OCI-LY7 (cell line): ENCODE data around the gene MAP4K1. TPM values are rescaled to one million over a fixed set of nuclear protein-coding genes. Genes with fewer than 3 reads are reported as not detected.
A peak's percentile ranks its signal among the peaks of the same experiment; 100 is the strongest.
"Not testable (repeated sequence)": the region's sequence is repeated elsewhere in the genome, so short reads cannot be mapped to it uniquely, and the experiment has no call there.

Experiments used
- BruUV-seq: library from RNA; stranded (reverse); fragments of 400-500 nt; replicated peaks from 2 replicates; lab custom pipeline; 2021; lab: Mats Ljungman, UMichigan
- CTCF ChIA-PET: fragments of 300-600 bp; sonication (Branson Sonifier 250); formaldehyde crosslinking; loops from one replicate; lab custom pipeline; 2022; ENCODE audit warnings: antibody characterized with exemption; ENCODE audit not compliant: unreplicated experiment; lab: Charles Lee
- POLR2A ChIA-PET: fragments of 300-600 bp; sonication (Branson Sonifier 250); formaldehyde crosslinking; loops from one replicate; lab custom pipeline; 2022; ENCODE audit warnings: antibody characterized with exemption; lab: Charles Lee
- DNase-seq: peaks from one replicate; pipeline ENCODE4 v3.0.0-alpha.2; 2015; ENCODE audit warnings: low spot score
- H2AFZ ChIP-seq: fragments of 200-600 bp; sonication (generic), shearing (Covaris generic); 2 replicates; pipeline ENCODE4 v1.6.1; 2014; ENCODE audit warnings: mild to moderate bottlenecking, antibody characterized with exemption, low read length, moderate library complexity
- H3K27ac ChIP-seq: fragments of 200-600 bp; sonication (generic); 2 replicates; pipeline ENCODE4 v1.5.1; 2014; ENCODE audit warnings: mixed run types, low read depth, mild to moderate bottlenecking, moderate library complexity, low read length, inconsistent platforms; ENCODE audit not compliant: poor library complexity, severe bottlenecking
- H3K36me3 ChIP-seq: fragments of 200-600 bp; sonication (generic); 2 replicates; pipeline ENCODE4 v1.6.1; 2014; ENCODE audit warnings: mild to moderate bottlenecking, antibody characterized with exemption, low read length, moderate library complexity, mixed read lengths; ENCODE audit not compliant: insufficient read depth
- H3K4me1 ChIP-seq: fragments of 200-600 bp; sonication (generic); 2 replicates; pipeline ENCODE4 v1.5.1; 2014; ENCODE audit warnings: mild to moderate bottlenecking, low read length; ENCODE audit not compliant: insufficient read depth, poor library complexity, severe bottlenecking
- H3K4me2 ChIP-seq: fragments of 200-600 bp; sonication (generic); 2 replicates; pipeline ENCODE4 v1.6.1; 2014; ENCODE audit warnings: mild to moderate bottlenecking, low read length
- H3K4me3 ChIP-seq: fragments of 200-600 bp; sonication (generic); 2 replicates; pipeline ENCODE4 v1.5.1; 2014; ENCODE audit warnings: mild to moderate bottlenecking, low read depth, low read length; ENCODE audit not compliant: poor library complexity, severe bottlenecking
- H3K79me2 ChIP-seq: fragments of 200-600 bp; sonication (generic); 2 replicates; pipeline ENCODE4 v1.6.1; 2016; ENCODE audit warnings: low read depth, mild to moderate bottlenecking, low read length, moderate library complexity, mixed read lengths; ENCODE audit not compliant: insufficient read depth
- H3K9me2 ChIP-seq: fragments of 200-600 bp; sonication (generic); 2 replicates; pipeline ENCODE4 v1.6.1; 2016; ENCODE audit warnings: mild to moderate bottlenecking, low read length, mixed read lengths; ENCODE audit not compliant: insufficient read depth
- H3K9me3 ChIP-seq: fragments of 200-600 bp; sonication (generic); 2 replicates; pipeline ENCODE4 v1.6.1; 2014; ENCODE audit warnings: mild to moderate bottlenecking, mixed run types, low read length, mixed read lengths
- H4K20me1 ChIP-seq: fragments of 200-600 bp; sonication (generic); 2 replicates; pipeline ENCODE4 v1.6.1; 2014; ENCODE audit warnings: mild to moderate bottlenecking, antibody characterized with exemption, low read length, moderate library complexity, mixed read lengths; ENCODE audit not compliant: insufficient read depth
- CTCF ChIP-seq: fragments of 200-600 bp; sonication (generic); conservative IDR thresholded peaks from 2 replicates; pipeline ENCODE4 v1.5.1; 2014; ENCODE audit warnings: mild to moderate bottlenecking, antibody characterized with exemption, low read length, moderate library complexity, mixed read lengths
- EZH2phosphoT487 ChIP-seq: fragments of 200-600 bp; sonication (generic); IDR thresholded peaks from 2 replicates; pipeline ENCODE4 v1.6.1; 2018; ENCODE audit warnings: low read depth, borderline replicate concordance, mild to moderate bottlenecking, mixed run types, antibody characterized with exemption, low read length, moderate library complexity, mixed read lengths
- intact Hi-C: fragments of 100-400 bp; cut with micrococcal nuclease; formaldehyde crosslinking; loops from one replicate; pipeline ENCODE4 v1.10.0; 2022; ENCODE audit not compliant: unreplicated experiment
- total RNA-seq, 2 experiments: library from RNA; depleted of rRNA in 1 of 2; stranded (reverse); fragments of >200 nt in 1 of 2; shearing (Covaris generic) in 1 of 2; gene quantifications; 2 replicates each; pipeline ENCODE4 v1.2.3, GENCODE V29; 2014 to 2022

MAP4K1 gene
- total RNA-seq, 2 experiments from 2014 or later: 102 to 331 TPM

- Histone ChIP-seq H3K36me3 (peaks cover 54% of the 10 kb centered on the region), H3K9me3 (no peaks in the 10 kb centered on the region), H2AFZ (no peak overlapping the region), H3K9me2 (no peaks in the 10 kb centered on the region), H3K27ac (no peak overlapping the region), H3K4me3 (peak overlapping the region; percentile 92), H3K4me1 (peaks cover 33% of the 10 kb centered on the region), H3K4me2 (peak overlapping the region; percentile 78), H3K79me2 (peaks cover 45% of the 10 kb centered on the region), H4K20me1 (peaks cover 7% of the 10 kb centered on the region; the same call in 1 of the 2 replicates)
- BruUV-seq: TSS peak; percentile 67
- POLR2A ChIA-PET: interaction anchor here (0.6 kb wide), 1 partner anchor 59 kb away, joined by 3 read pairs; no protein-coding TSS in a partner anchor
- intact Hi-C loops: loop anchor here (5.0 kb wide), 1 partner anchor 213 kb away; the partner anchor contains the start of gene FAM98C
- TF ChIP-seq EZH2phosphoT487: no peak
- TF ChIP-seq CTCF: no peak
- CTCF ChIA-PET: no interaction called here
- no peak for DNase-seq
These were observed 2.7 kb downstream of the MAP4K1 start for GRCh38 chr19:38615007-38615581.

- no peak for TF ChIP-seq CTCF
- TF ChIP-seq EZH2phosphoT487: no peak
- intact Hi-C loops: no loop called here
- BruUV-seq: no TSS peak
- no peak overlapping the region for H3K27ac ChIP-seq
- H3K4me2 ChIP-seq: no peak overlapping the region
- no peak overlapping the region for H3K4me3 ChIP-seq
- H3K4me1 ChIP-seq: peaks cover 27% of the 10 kb centered on the region
- DNase-seq: no peak
- no peaks in the 10 kb centered on the region for H3K9me3 ChIP-seq
- peaks cover 37% of the 10 kb centered on the region for H3K79me2 ChIP-seq
- H3K36me3 ChIP-seq: peaks cover 60% of the 10 kb centered on the region
- no peak overlapping the region for H2AFZ ChIP-seq
- ChIA-PET CTCF (no interaction called here), POLR2A (interaction anchor here (0.6 kb wide), 1 partner anchor 58 kb away, joined by 3 read pairs; no protein-coding TSS in a partner anchor)
- no peaks in the 10 kb centered on the region for H3K9me2 ChIP-seq
- H4K20me1 ChIP-seq: no peaks in the 10 kb centered on the region
These were observed 3.5 kb downstream of the MAP4K1 start for GRCh38 chr19:38614289-38614688.

GRCh38 chr19:38606131-38606530 lies 11.6 kb downstream of the MAP4K1 start:
- ChIA-PET CTCF (no interaction called here), POLR2A (interaction anchor here (0.5 kb wide), 1 partner anchor 293 kb away, joined by 3 read pairs; no protein-coding TSS in a partner anchor)
- Histone ChIP-seq H3K36me3 (peaks cover 77% of the 10 kb centered on the region), H3K9me3 (no peaks in the 10 kb centered on the region), H2AFZ (no peak overlapping the region), H3K79me2 (no peaks in the 10 kb centered on the region), H3K4me1 (no peaks in the 10 kb centered on the region), H3K9me2 (no peaks in the 10 kb centered on the region), H4K20me1 (no peaks in the 10 kb centered on the region), H3K4me2 (no peak overlapping the region), H3K4me3 (no peak overlapping the region), H3K27ac (no peak overlapping the region)
- no peak for DNase-seq
- intact Hi-C loops: no loop called here
- TF ChIP-seq EZH2phosphoT487 (no peak), CTCF (no peak)
- no TSS peak for BruUV-seq

GRCh38 chr19:38602856-38603255 lies 14.9 kb downstream of the MAP4K1 start:
- H3K9me2 ChIP-seq, CTCF ChIA-PET, H3K4me2 ChIP-seq, H3K9me3 ChIP-seq, H3K4me3 ChIP-seq, H3K27ac ChIP-seq, BruUV-seq, H2AFZ ChIP-seq, POLR2A ChIA-PET, H3K79me2 ChIP-seq, intact Hi-C loops, H3K4me1 ChIP-seq, H4K20me1 ChIP-seq, DNase-seq: not testable (repeated sequence)
- peaks cover 74% of the 10 kb centered on the region for H3K36me3 ChIP-seq
